Measurements from ENCODE around the gene TRIM33.
"Not testable (repeated sequence)": the region's sequence is repeated elsewhere in the genome, so short reads cannot be mapped to it uniquely, and the experiment has no call there.

The TRIM33 gene

DNA sequence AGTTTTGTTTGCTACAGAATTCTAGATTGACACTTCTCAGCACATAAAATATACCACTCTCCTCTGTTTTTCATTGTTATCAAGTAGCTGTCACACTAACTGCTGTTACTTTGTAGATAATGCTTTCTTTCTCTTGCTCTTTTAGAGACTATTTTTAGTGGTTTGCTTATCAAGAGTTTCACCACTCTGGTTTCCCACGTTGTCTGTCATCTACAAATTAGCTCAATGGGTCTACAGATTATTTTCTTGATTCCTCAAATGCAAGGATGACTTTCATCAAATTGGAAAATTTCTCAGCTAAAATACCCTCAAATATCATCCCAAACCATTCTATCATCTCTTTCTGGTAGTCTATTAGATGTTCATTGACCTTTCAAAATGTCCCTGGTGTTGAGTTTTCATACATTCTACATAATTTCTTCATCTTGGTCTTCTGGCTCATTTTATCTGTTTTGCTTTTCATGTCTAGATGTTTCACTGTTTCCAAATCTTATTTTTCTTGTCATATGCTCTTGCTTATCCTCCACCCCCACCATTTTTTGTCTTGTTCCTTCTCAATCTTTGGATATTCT, 122.5 kb downstream of the TRIM33 start:
- no peaks in the 10 kb centered on the region for H3K9me3 ChIP-seq
- TF ChIP-seq, protein P1, sequence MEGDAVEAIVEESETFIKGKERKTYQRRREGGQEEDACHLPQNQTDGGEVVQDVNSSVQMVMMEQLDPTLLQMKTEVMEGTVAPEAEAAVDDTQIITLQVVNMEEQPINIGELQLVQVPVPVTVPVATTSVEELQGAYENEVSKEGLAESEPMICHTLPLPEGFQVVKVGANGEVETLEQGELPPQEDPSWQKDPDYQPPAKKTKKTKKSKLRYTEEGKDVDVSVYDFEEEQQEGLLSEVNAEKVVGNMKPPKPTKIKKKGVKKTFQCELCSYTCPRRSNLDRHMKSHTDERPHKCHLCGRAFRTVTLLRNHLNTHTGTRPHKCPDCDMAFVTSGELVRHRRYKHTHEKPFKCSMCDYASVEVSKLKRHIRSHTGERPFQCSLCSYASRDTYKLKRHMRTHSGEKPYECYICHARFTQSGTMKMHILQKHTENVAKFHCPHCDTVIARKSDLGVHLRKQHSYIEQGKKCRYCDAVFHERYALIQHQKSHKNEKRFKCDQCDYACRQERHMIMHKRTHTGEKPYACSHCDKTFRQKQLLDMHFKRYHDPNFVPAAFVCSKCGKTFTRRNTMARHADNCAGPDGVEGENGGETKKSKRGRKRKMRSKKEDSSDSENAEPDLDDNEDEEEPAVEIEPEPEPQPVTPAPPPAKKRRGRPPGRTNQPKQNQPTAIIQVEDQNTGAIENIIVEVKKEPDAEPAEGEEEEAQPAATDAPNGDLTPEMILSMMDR (IDR thresholded peaks at IDR 0.05) = no peak
- no peaks in the 10 kb centered on the region for H3K27me3 ChIP-seq
- no peak overlapping the region for H3K27ac ChIP-seq
- peaks cover 19% of the 10 kb centered on the region for H3K36me3 ChIP-seq
- no peaks in the 10 kb centered on the region for H3K4me1 ChIP-seq (ENCODE audit: control insufficient read depth in 1 of 2, insufficient read depth in 1 of 2, low read depth in 1 of 2, low read length in 1 of 2)
- H3K4me3 ChIP-seq (ENCODE audit: low read depth in 1 of 2, low read length in 1 of 2) = no peak overlapping the region

DNA sequence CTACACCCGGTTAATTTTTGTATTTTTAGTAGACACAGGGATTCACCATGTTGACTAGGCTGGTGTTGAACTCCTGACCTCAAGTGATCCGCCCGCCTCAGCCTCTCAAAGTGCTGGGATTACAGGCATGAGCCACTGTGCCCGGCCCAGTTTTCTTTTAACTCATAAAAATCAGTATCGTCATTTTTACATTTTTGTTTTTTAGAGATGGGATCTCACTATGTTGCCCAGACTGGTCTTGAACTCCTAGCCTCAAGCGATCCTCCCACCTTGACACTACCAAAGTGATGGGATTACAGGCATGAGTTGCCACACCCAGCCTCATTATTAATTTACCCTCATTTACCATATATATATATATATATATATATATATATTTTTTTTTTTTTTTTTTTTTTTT, 123.4 kb downstream of the TRIM33 start:
- H3K4me3 ChIP-seq (ENCODE audit: low read depth in 1 of 2, low read length in 1 of 2); H3K27me3 ChIP-seq; H3K9me3 ChIP-seq; H3K27ac ChIP-seq; H3K4me1 ChIP-seq (ENCODE audit: control insufficient read depth in 1 of 2, insufficient read depth in 1 of 2, low read depth in 1 of 2, low read length in 1 of 2): not testable (repeated sequence)
- peaks cover 13% of the 10 kb centered on the region for H3K36me3 ChIP-seq

DNA sequence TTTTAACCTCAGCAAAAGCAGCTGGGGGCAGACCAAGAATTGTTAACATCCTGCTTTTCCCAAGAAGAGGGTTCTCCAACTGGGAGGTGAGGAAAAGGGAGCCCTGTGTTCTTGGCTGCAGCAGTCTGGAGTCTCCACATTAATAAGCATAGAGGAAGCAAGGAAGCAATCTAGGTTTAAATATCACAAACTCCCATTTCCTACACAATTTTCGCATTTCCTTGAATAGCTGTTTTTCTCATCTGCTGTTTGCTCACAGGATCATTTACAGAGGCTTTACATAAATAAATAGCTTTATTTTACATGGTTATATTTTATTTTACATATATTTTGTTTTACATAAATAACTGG, 124.0 kb downstream of the TRIM33 start:
- Histone ChIP-seq H3K4me1 (ENCODE audit: control insufficient read depth in 1 of 2, insufficient read depth in 1 of 2, low read depth in 1 of 2, low read length in 1 of 2) (no peaks in the 10 kb centered on the region), H3K27me3 (no peaks in the 10 kb centered on the region), H3K27ac (no peak overlapping the region), H3K36me3 (peaks cover 7% of the 10 kb centered on the region), H3K9me3 (no peaks in the 10 kb centered on the region), H3K4me3 (ENCODE audit: low read depth in 1 of 2, low read length in 1 of 2) (no peak overlapping the region)
- TF ChIP-seq, protein P1 (IDR thresholded peaks at IDR 0.05) = no peak

DNA sequence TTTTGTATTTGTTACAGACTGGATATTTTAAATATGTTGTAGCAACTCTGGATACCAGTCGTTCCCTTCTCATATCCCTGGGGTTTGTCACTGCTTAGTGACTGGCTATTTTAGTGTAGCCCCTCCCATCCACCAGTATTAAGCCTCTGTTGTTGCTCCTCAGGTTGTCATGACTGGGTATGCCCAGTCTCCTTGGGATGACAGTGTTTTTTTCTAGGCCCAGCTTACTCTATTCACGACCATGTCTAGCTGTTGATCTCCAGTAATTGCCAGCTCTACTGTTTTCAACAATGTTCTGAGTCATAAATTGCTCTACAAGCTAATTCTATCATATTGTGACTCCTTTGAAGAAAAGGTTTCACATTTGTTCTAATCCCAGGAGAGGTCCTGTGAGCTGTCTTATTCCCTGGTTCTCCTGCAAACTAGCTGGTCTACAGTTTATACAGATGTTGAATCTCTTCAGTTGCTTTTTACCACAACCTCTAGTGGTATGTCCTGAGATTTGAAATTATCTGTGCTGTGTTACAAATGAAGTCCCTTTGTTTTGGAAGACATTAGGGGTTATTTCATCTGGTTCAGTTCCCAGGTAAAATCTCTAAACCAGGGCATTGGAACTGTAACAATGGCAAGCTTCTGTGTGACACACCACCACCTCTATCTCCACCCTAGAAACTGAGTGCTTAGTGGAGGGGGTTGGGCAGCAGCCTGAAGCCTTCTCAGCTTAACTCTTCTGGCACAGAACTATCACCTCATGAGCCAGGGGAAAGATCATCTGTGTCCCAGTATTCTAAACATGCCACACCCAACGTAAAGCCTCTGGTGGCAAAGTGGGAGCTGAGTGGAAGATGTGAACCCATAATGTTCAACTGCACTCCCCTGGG, 124.6 kb downstream of the TRIM33 start:
- H3K4me1 ChIP-seq (ENCODE audit: control insufficient read depth in 1 of 2, insufficient read depth in 1 of 2, low read depth in 1 of 2, low read length in 1 of 2) = no peaks in the 10 kb centered on the region
- no peaks in the 10 kb centered on the region for H3K27me3 ChIP-seq
- no peaks in the 10 kb centered on the region for H3K9me3 ChIP-seq
- TF ChIP-seq, protein P1 (IDR thresholded peaks at IDR 0.05) = no peak
- no peak overlapping the region for H3K27ac ChIP-seq
- H3K4me3 ChIP-seq (ENCODE audit: low read depth in 1 of 2, low read length in 1 of 2) = no peak overlapping the region
- peaks cover 5% of the 10 kb centered on the region for H3K36me3 ChIP-seq

DNA sequence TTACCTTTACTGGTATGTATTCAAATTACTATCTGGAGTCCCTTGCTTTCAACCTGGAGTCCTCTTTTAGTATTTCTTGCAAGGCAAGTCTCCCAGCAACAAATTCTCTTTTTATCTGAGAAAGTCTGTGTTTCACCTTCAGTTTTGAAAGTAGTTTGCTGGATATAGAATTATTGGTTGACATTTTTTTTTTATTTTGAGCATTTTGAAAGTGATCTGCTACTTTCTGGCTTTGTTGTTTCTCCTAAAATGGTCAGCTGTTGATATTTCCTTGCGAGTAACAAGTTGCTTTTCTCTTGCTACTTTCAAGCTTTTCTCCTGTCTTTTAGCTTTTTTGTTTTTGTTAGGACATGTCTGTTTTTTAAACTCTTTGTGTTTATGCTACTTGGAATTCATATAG, 126.1 kb downstream of the TRIM33 start:
- Histone ChIP-seq H3K4me1 (ENCODE audit: control insufficient read depth in 1 of 2, insufficient read depth in 1 of 2, low read depth in 1 of 2, low read length in 1 of 2) (no peaks in the 10 kb centered on the region), H3K4me3 (ENCODE audit: low read depth in 1 of 2, low read length in 1 of 2) (no peak overlapping the region), H3K9me3 (no peaks in the 10 kb centered on the region), H3K27ac (no peak overlapping the region), H3K27me3 (no peaks in the 10 kb centered on the region), H3K36me3 (no peaks in the 10 kb centered on the region)
- TF ChIP-seq, protein P1 (IDR thresholded peaks at IDR 0.05) = no peak

DNA sequence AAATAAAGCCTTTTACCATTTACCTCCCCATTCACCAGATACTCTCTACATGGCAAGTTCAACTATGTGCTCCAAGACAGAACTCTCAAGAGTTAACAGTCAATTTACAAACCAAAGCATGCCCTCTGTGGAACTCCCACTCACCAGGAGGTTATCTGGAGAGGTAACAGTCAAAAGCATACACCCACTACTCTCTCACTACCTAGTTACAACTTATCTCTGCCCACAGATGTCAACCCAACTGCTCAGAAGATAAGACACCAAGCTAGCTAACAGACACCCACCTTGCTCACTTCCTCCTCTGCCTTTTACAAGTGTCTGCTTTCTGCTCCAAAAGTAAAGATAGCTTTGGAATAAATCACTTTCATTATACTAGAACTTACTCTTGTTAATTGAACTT, 131.0 kb downstream of the TRIM33 start:
- no peaks in the 10 kb centered on the region for H3K36me3 ChIP-seq

More for the DNA sequence above, 131.0 kb downstream of the TRIM33 start:
- Histone ChIP-seq H3K4me1 (ENCODE audit: control insufficient read depth in 1 of 2, insufficient read depth in 1 of 2, low read depth in 1 of 2, low read length in 1 of 2) (no peaks in the 10 kb centered on the region), H3K27me3 (no peaks in the 10 kb centered on the region), H3K9me3 (peaks cover 3% of the 10 kb centered on the region), H3K4me3 (ENCODE audit: low read depth in 1 of 2, low read length in 1 of 2) (no peak overlapping the region), H3K27ac (no peak overlapping the region)
- TF ChIP-seq, protein P1 (IDR thresholded peaks at IDR 0.05) = no peak

Measured in neutrophil (primary cell).